ENCODE measurements around the gene ELMO1. TPM values are rescaled to one million over a fixed set of nuclear protein-coding genes. Genes with fewer than 3 reads are reported as not detected.

The ELMO1 gene
- total RNA-seq, 1 experiment from 2014 or later = 7.8 TPM

- Histone ChIP-seq H3K4ac (ENCODE audit: low read depth, low read length) (no peak overlapping the region), H3K18ac (ENCODE audit: insufficient read length, low read depth, low read length) (no peak overlapping the region), H3K14ac (ENCODE audit: insufficient read depth, low read length) (no peak overlapping the region), H2BK15ac (ENCODE audit: low read depth, low read length) (no peak overlapping the region), H3K23me2 (ENCODE audit: insufficient read length, low read depth, low read length, poor library complexity, severe bottlenecking) (no peaks in the 10 kb centered on the region), H2AFZ (ENCODE audit: low read length) (no peak overlapping the region), H2BK120ac (ENCODE audit: low read depth, low read length, poor library complexity, severe bottlenecking) (no peak overlapping the region), H4K91ac (ENCODE audit: insufficient read length, low read depth, low read length) (no peak overlapping the region), H3K23ac (ENCODE audit: insufficient read length, low read depth, low read length) (no peak overlapping the region), H3T11ph (ENCODE audit: low read length) (no peak overlapping the region), H3K79me2 (ENCODE audit: insufficient read depth, low read length) (no peaks in the 10 kb centered on the region), H2BK20ac (ENCODE audit: low read depth, low read length, poor library complexity, severe bottlenecking) (no peak overlapping the region), H2BK12ac (ENCODE audit: insufficient read length, low read depth, low read length) (no peak overlapping the region), H2BK5ac (ENCODE audit: insufficient read length, low read length) (no peak overlapping the region), H3K4me1 (ENCODE audit: insufficient read depth, low read length) (peaks cover 8% of the 10 kb centered on the region; the same call in 1 of the 2 replicates), H4K5ac (ENCODE audit: insufficient read length, low read depth, low read length) (no peak overlapping the region), H3K27ac (ENCODE audit: insufficient read length, low read depth, low read length) (no peak overlapping the region), H3K9ac (ENCODE audit: extremely low read depth, insufficient read length, low read length) (no peak overlapping the region), H4K8ac (replicated peaks; ENCODE audit: insufficient read length, low read depth, low read length) (no peak overlapping the region), H3K56ac (ENCODE audit: insufficient read length, low read depth, low read length) (no peak overlapping the region), H2AK5ac (ENCODE audit: insufficient read length, low read length) (no peak overlapping the region), H4K20me1 (ENCODE audit: control insufficient read depth, insufficient read depth, insufficient read length) (no peaks in the 10 kb centered on the region), H3K27me3 (ENCODE audit: insufficient read depth, low read length) (no peaks in the 10 kb centered on the region), H3K9me3 (ENCODE audit: control insufficient read depth, low read depth, low read length) (no peaks in the 10 kb centered on the region), H3K4me2 (ENCODE audit: insufficient read depth, insufficient read length, low read length) (no peak overlapping the region), H3K79me1 (ENCODE audit: insufficient read depth, low read depth, low read length, poor library complexity, severe bottlenecking) (no peaks in the 10 kb centered on the region)
- Mint-ChIP-seq H3K9me3 (no peaks in the 10 kb centered on the region), H3K4me1 (peaks cover 11 to 12% of the 10 kb centered on the region in 2 experiments), H3K27me3 (ENCODE audit: low read depth) (no peaks in the 10 kb centered on the region; the same call in none of the 2 replicates), H3K27ac (no peak overlapping the region), H3K4me3 (no peak overlapping the region), H3K36me3 (ENCODE audit: insufficient read depth in 1 of 3, low read depth in 3 of 3) (no peaks in the 10 kb centered on the region)
- TF ChIP-seq, protein P1, sequence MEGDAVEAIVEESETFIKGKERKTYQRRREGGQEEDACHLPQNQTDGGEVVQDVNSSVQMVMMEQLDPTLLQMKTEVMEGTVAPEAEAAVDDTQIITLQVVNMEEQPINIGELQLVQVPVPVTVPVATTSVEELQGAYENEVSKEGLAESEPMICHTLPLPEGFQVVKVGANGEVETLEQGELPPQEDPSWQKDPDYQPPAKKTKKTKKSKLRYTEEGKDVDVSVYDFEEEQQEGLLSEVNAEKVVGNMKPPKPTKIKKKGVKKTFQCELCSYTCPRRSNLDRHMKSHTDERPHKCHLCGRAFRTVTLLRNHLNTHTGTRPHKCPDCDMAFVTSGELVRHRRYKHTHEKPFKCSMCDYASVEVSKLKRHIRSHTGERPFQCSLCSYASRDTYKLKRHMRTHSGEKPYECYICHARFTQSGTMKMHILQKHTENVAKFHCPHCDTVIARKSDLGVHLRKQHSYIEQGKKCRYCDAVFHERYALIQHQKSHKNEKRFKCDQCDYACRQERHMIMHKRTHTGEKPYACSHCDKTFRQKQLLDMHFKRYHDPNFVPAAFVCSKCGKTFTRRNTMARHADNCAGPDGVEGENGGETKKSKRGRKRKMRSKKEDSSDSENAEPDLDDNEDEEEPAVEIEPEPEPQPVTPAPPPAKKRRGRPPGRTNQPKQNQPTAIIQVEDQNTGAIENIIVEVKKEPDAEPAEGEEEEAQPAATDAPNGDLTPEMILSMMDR (conservative IDR thresholded peaks at IDR 0.05) = no peak
- DNase-seq = no peak
- no CpG with 5 or more reads among the region's 1 CpG for WGBS (ENCODE audit: extremely low coverage, insufficient read length, low lambda C conversion rate)
These were observed 27.8 kb upstream of the ELMO1 start for GRCh38 chr7:37476428-37476827.
